ENCODE measurements around the gene LHPP. TPM values are rescaled to one million over a fixed set of nuclear protein-coding genes. Genes with fewer than 3 reads are reported as not detected.

Gene LHPP
- total and polyA plus RNA-seq, 3 donors from 2014 or later: 34.2 to 46.0 (median 45.0) TPM

- peaks cover 17% of the 10 kb centered on the region for H3K4me1 ChIP-seq
- no peaks in the 10 kb centered on the region for H3K27me3 ChIP-seq
- no peak for TF ChIP-seq CTCF (IDR thresholded peaks at IDR 0.05)
- no peak for TF ChIP-seq POLR2A (IDR thresholded peaks at IDR 0.05)
- H3K9me3 ChIP-seq: no peaks in the 10 kb centered on the region
- no peak for DNase-seq
- no peaks in the 10 kb centered on the region for H3K36me3 ChIP-seq (ENCODE audit: low read depth, missing control alignments)
- H3K4me3 ChIP-seq: no peak overlapping the region
- WGBS, 2 donors: 83 to 94% methylated on average over 14 to 23 of the region's 23 CpGs
- peak overlapping the region in 1 of 2 donors; percentile 19 for H3K27ac ChIP-seq
- intact Hi-C loops (cut with DNase I; ENCODE audit: low total_unique reads): no loop called here
Observed at GRCh38 chr10:124590216-124591122, 128.8 kb downstream of the LHPP start.

GRCh38 chr10:124591123-124591495 lies 129.5 kb downstream of the LHPP start:
- intact Hi-C loops (cut with DNase I; ENCODE audit: low total_unique reads): no loop called here
- no peaks in the 10 kb centered on the region for H3K9me3 ChIP-seq
- WGBS, 2 donors: 93 to 97% methylated on average over 4 of the region's 5 CpGs
- H3K36me3 ChIP-seq (ENCODE audit: low read depth, missing control alignments): no peaks in the 10 kb centered on the region
- DNase-seq: no peak
- H3K27ac ChIP-seq: no peak overlapping the region
- no peaks in the 10 kb centered on the region for H3K27me3 ChIP-seq
- no peak overlapping the region for H3K4me3 ChIP-seq
- H3K4me1 ChIP-seq: peaks cover 17% of the 10 kb centered on the region
- TF ChIP-seq POLR2A (IDR thresholded peaks at IDR 0.05) (no peak), CTCF (IDR thresholded peaks at IDR 0.05) (no peak)

- 91 to 97% methylated on average over 7 of the region's 7 CpGs for WGBS, 2 donors
- Histone ChIP-seq H3K4me3 (no peak overlapping the region), H3K9me3 (no peaks in the 10 kb centered on the region), H3K27ac (no peak overlapping the region), H3K27me3 (no peaks in the 10 kb centered on the region), H3K36me3 (ENCODE audit: low read depth, missing control alignments) (no peaks in the 10 kb centered on the region), H3K4me1 (peaks cover 17% of the 10 kb centered on the region)
- TF ChIP-seq POLR2A (IDR thresholded peaks at IDR 0.05): no peak
- no peak for TF ChIP-seq CTCF (IDR thresholded peaks at IDR 0.05)
- intact Hi-C loops (cut with DNase I; ENCODE audit: low total_unique reads): no loop called here
- DNase-seq: no peak
Observed at GRCh38 chr10:124592101-124592500, 130.5 kb downstream of the LHPP start.

GRCh38 chr10:124592736-124593430 lies 131.3 kb downstream of the LHPP start:
- intact Hi-C loops (cut with DNase I; ENCODE audit: low total_unique reads): no loop called here
- no peak for DNase-seq
- Histone ChIP-seq H3K4me3 (no peak overlapping the region), H3K27ac (no peak overlapping the region), H3K4me1 (peaks cover 17% of the 10 kb centered on the region), H3K36me3 (ENCODE audit: low read depth, missing control alignments) (no peaks in the 10 kb centered on the region), H3K27me3 (no peaks in the 10 kb centered on the region), H3K9me3 (no peaks in the 10 kb centered on the region)
- TF ChIP-seq POLR2A (IDR thresholded peaks at IDR 0.05) (no peak), CTCF (IDR thresholded peaks at IDR 0.05) (no peak)
- WGBS, 2 donors: 93% methylated on average over 21 to 26 of the region's 26 CpGs
